HEK293 (cell line): Measurements from ENCODE around the gene FASN.

Source experiments
- AEBP2 ChIP-seq: fragments of 450-650 bp; formaldehyde crosslinking; IDR thresholded peaks from 2 replicates; pipeline ENCODE4 v1.5.1; 2016; ENCODE audit warnings: missing biosample characterization, missing genetic modification characterization, borderline replicate concordance
- CTCF ChIP-seq: fragments of 450-650 bp; formaldehyde crosslinking; IDR thresholded peaks from 2 replicates; pipeline ENCODE4 v1.5.1; 2016; ENCODE audit warnings: missing biosample characterization, missing genetic modification characterization
- HOXA7 ChIP-seq: sonication (generic); formaldehyde crosslinking; IDR thresholded peaks from 2 replicates; pipeline ENCODE4 v1.8.1; 2022; ENCODE audit warnings: missing genetic modification reagents, borderline replicate concordance
- KLF16 ChIP-seq: fragments of 450-650 bp; formaldehyde crosslinking; IDR thresholded peaks from 2 replicates; pipeline ENCODE4 v1.5.1; 2017; ENCODE audit warnings: missing biosample characterization, missing genetic modification characterization
- KLF8 ChIP-seq: fragments of 450-650 bp; formaldehyde crosslinking; IDR thresholded peaks from 2 replicates; pipeline ENCODE4 v1.5.1; 2016; ENCODE audit warnings: missing biosample characterization, missing genetic modification characterization
- OSR2 ChIP-seq: fragments of 450-650 bp; formaldehyde crosslinking; IDR thresholded peaks from 2 replicates; pipeline ENCODE4 v1.5.1; 2016; ENCODE audit warnings: missing biosample characterization, missing genetic modification characterization
- PATZ1 ChIP-seq: fragments of 450-650 bp; formaldehyde crosslinking; IDR thresholded peaks from 2 replicates; pipeline ENCODE4 v1.5.1; 2016; ENCODE audit warnings: missing biosample characterization, missing genetic modification characterization
- SALL2 ChIP-seq: fragments of 450-650 bp; formaldehyde crosslinking; IDR thresholded peaks from 2 replicates; pipeline ENCODE4 v1.5.0; 2017; ENCODE audit warnings: missing biosample characterization, mild to moderate bottlenecking, missing genetic modification characterization, borderline replicate concordance
- ZBTB11 ChIP-seq: fragments of 450-650 bp; formaldehyde crosslinking; conservative IDR thresholded peaks from 2 replicates; pipeline ENCODE4 v1.5.1; 2016; ENCODE audit warnings: low read depth, missing biosample characterization, missing genetic modification characterization
- ZFHX2 ChIP-seq: fragments of 450-650 bp; formaldehyde crosslinking; conservative IDR thresholded peaks from 2 replicates; pipeline ENCODE4 v1.5.1; 2016; ENCODE audit warnings: missing biosample characterization, missing genetic modification characterization
- ZNF138 ChIP-seq: fragments of 450-650 bp; formaldehyde crosslinking; IDR thresholded peaks from 2 replicates; pipeline ENCODE4 v1.5.1; 2016; ENCODE audit warnings: missing biosample characterization, missing genetic modification characterization, borderline replicate concordance
- ZNF148 ChIP-seq: fragments of 450-650 bp; formaldehyde crosslinking; IDR thresholded peaks from 2 replicates; pipeline ENCODE4 v1.5.0; 2017; ENCODE audit warnings: missing biosample characterization, missing genetic modification characterization, borderline replicate concordance
- ZNF211 ChIP-seq: fragments of 450-650 bp; formaldehyde crosslinking; IDR thresholded peaks from 2 replicates; pipeline ENCODE4 v1.5.1; 2016; ENCODE audit warnings: low read depth, missing biosample characterization, missing genetic modification characterization
- ZNF266 ChIP-seq: fragments of 450-650 bp; formaldehyde crosslinking; IDR thresholded peaks from 2 replicates; pipeline ENCODE4 v1.5.1; 2016; ENCODE audit warnings: missing biosample characterization, missing genetic modification characterization, low read depth
- ZNF398 ChIP-seq: fragments of 450-650 bp; formaldehyde crosslinking; IDR thresholded peaks from 2 replicates; pipeline ENCODE4 v1.5.1; 2017; ENCODE audit warnings: missing biosample characterization, missing genetic modification characterization
- ZNF449 ChIP-seq: fragments of 450-650 bp; formaldehyde crosslinking; IDR thresholded peaks from 2 replicates; pipeline ENCODE4 v1.5.1; 2017; ENCODE audit warnings: missing biosample characterization, mild to moderate bottlenecking, missing genetic modification characterization, moderate library complexity
- ZNF501 ChIP-seq: fragments of 450-650 bp; formaldehyde crosslinking; IDR thresholded peaks from 2 replicates; pipeline ENCODE4 v1.5.1; 2016; ENCODE audit warnings: missing biosample characterization, missing genetic modification characterization
- ZNF530 ChIP-seq: fragments of 450-650 bp; formaldehyde crosslinking; IDR thresholded peaks from 2 replicates; pipeline ENCODE4 v1.5.1; 2016; ENCODE audit warnings: low read depth, missing biosample characterization, missing genetic modification characterization
- ZNF580 ChIP-seq: fragments of 450-650 bp; formaldehyde crosslinking; IDR thresholded peaks from 2 replicates; pipeline ENCODE4 v1.5.1; 2016; ENCODE audit warnings: missing biosample characterization, missing genetic modification characterization
- ZNF645 ChIP-seq: fragments of 450-650 bp; formaldehyde crosslinking; IDR thresholded peaks from 2 replicates; pipeline ENCODE4; 2016; ENCODE audit warnings: missing biosample characterization, missing genetic modification characterization
- ZNF785 ChIP-seq: fragments of 450-650 bp; formaldehyde crosslinking; IDR thresholded peaks from 2 replicates; pipeline ENCODE4 v1.5.1; 2016; ENCODE audit warnings: missing biosample characterization, missing genetic modification characterization

The FASN gene

GRCh38 chr17:82065638-82066303, 32.3 kb downstream of the FASN start, which contains the start of gene DUS1L (continued):
- peak; percentile 38; the same call in 1 of the 2 replicates for TF ChIP-seq ZNF398 (tag by site-specific recombination)
- peak; percentile 71 for TF ChIP-seq PATZ1 (tag by site-specific recombination)
- TF ChIP-seq ZNF148: peak; percentile 84; the same call in 1 of the 2 replicates
- no peak; the same call in 1 of the 2 replicates for TF ChIP-seq ZNF501 (tag by site-specific recombination)
- TF ChIP-seq CTCF (tag by site-specific recombination): peak; percentile 27; the same call in 1 of the 2 replicates
- peak; percentile 51; the same call in 1 of the 2 replicates for TF ChIP-seq ZNF449 (tag by site-specific recombination)
- TF ChIP-seq ZNF580 (tag by site-specific recombination): peak; percentile 89
- no peak for TF ChIP-seq HOXA7 (CRISPR knock-in tag)
- TF ChIP-seq KLF8 (tag by site-specific recombination): peak; percentile 83; the same call in 1 of the 2 replicates
- peak; percentile 70; the same call in 1 of the 2 replicates for TF ChIP-seq SALL2 (tag by site-specific recombination)
- TF ChIP-seq OSR2 (tag by site-specific recombination): peak; percentile 26; the same call in 1 of the 2 replicates
- TF ChIP-seq KLF16: peak; percentile 91
- TF ChIP-seq AEBP2: no peak
- TF ChIP-seq ZNF138 (tag by site-specific recombination): no peak
- TF ChIP-seq ZBTB11: peak; percentile 99
- no peak for TF ChIP-seq ZNF211
- peak; percentile 91; the same call in 1 of the 2 replicates for TF ChIP-seq ZNF785 (tag by site-specific recombination)
- no peak for TF ChIP-seq ZNF530 (tag by site-specific recombination)
- 0 out of 2 replicates have a peak, but pooled peaks have one; percentile 66 for TF ChIP-seq ZNF645 (tag by site-specific recombination)
- TF ChIP-seq ZNF266 (tag by site-specific recombination): no peak
- peak; percentile 83 for TF ChIP-seq ZFHX2 (tag by site-specific recombination)
